Hindlimb muscle (tissue), 1 donor: Measurements from ENCODE around the gene SSTR5. TPM values are rescaled to one million over a fixed set of nuclear protein-coding genes. Genes with fewer than 3 reads are reported as not detected.
A peak's percentile ranks its signal among the peaks of the same experiment; 100 is the strongest.

Source experiments
- DNase-seq: peaks from one replicate; pipeline ENCODE4 v3.0.0-alpha.2; 2013
- polyA plus RNA-seq: library from polyadenylated mRNA; unstranded; fragments of 120-200 nt; gene quantifications from one replicate; pipeline ENCODE4 v1.2.1, GENCODE V29; 2013; ENCODE audit not compliant: insufficient read length

SSTR5 gene
- polyA plus RNA-seq, 1 donor, result not detected

DNA sequence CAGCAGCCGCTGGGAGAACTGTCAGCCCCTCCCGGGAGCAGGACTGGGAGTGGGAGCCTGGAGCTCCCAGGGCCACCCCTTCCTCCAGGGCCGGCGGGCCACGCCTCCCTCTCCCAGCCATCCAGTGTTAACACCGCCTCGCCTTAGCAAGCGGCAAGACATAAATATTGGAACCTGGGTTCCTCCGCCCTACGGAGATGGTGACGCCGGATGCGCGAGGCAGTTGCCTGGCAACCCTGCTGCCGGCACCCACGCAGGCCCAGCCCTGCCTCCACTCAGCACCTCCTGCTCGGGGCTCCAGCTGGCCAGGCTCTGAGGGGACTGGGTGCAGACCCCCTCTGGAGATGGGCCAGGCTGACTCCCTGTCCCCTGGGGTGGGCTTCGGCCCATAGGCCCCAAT lies 52.9 kb downstream of the SSTR5 start:
- DNase-seq, result peak; percentile 28

DNA sequence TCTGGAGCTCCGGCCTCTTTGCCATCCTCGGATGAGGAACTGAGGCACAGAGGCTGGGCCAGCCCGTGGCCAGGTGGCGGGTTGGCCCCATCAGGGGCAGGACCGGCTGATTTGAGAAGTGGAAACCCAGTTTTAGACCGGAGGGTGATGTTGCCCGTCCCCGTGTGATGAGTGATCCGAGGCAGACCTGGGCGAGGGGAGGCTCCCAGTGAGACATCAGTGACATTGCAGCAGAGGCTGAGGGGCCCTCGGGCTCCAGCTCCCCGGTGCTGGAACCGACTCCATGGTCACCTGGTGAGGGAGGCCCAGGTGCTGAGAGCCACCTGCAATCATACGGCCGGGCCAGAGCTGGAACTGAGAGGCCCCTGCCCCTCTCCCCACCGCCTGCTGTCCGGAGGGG lies 53.5 kb downstream of the SSTR5 start:
- no peak for DNase-seq

DNA sequence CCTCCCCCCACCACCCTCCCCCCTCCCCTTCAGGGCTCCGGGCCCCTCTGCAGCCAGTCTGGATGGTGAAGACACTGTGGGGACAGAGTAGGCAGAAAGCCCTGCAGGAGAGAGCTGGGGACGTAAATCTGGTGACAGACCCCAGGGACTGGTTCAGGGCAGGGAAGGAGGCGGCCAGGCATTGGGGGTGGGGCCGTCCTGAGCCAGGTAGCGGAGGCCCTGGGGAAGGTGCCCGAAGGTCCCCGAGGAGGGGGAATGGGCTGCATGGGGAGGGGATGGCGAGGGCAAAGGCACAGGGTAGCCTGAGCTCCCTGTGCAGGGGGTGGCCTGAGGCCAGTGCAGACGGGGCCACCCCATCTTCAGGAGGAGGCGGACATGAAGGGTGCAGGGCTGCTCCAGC lies 54.0 kb downstream of the SSTR5 start:
- no peak for DNase-seq

DNA sequence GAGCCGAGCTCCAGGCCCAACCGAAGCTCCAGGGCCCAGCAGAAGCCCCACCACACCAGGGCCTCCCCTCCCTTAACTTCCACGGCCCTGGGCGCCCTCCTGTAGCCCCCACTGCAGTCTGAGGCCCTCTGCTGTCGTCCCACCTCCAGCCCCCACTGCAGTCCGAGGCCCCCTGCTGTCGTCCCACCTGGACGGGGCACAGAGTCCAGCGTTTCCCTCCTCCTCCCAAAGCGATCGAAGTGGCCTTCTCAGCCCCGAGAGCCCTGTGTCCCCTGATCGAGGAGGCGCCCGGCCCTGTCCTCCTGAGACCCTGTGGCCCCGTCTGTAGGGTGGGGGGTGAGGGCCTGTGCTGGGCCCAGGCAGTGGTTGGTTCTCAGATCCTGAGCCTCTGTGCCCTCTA lies 54.6 kb downstream of the SSTR5 start:
- no peak for DNase-seq

DNA sequence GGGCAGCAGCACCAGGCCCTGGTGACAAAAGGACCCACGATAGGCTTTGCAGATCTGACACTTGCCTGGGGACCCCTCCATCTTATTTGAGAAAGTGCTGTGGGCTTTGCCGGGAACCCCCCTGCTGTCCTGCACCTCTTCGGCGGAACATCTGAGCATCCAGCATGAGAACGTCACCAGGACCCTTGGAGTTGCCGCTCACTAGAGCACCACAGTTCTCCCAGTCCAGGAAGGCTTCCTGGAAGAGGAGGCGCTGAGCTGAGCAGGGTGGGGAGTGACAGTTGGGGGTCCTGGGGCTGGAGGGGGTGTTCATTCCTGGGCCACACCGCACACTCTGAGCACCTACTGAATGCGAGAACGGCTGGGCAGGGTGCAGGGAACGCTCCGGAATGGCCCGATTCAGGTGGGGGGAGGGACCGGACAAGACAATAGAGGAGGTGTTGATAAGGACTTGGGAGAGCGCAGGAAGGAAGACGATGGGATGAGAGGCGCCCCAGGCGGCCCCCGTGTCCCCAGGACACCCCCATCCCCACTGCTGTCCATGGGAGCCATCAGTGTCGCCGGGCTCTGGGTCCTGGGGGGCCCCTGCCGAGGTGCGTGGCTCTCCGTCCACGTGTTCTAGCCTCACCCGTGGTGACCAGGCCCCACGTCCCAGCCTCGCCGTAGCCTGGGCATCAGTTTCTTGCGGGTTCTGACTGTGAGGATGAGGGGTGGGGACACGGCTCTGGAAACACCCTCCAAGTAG lies 55.6 kb downstream of the SSTR5 start:
- DNase-seq, result no peak

DNA sequence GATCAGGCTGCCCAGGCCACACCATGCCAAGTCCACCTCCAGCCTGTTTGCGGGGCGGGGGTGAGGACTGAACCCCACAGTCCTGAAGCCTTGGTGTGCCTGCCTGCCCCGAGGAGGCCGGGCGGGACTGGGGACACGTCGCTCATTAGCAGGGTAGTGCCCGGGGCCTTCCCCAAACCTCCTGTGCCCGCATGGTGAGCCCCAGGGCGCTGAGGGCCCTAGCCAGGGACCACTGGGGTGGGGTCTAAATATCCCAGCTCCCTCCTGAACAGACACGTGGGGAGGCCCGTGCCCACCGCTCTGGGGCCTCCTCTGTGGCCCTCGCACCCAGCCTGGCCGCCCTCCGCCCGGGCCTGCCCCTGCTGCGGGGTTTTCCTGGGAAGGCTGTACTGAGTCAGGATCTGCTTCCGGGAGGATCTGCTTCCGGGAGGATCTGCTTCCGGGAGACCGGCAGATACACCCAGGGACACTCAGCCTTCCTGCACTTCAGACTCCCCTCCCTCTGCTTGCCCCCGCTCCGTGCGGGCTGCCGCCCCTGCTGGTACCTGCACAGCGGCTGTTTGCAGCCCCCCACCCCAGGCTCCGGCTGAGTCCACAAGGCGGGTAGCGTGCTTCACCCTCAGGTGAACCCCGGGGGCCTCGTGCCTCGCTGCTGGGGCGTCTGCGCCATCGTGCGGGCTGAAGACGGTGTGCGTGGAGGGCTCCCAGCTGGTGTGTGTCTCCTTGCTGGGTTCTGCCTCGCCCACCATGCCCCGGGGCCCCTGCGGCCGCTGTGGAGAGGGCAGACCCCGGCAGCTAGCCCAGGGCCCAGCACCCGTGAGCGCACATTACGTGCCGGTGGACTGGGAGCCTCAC lies 56.8 kb downstream of the SSTR5 start:
- no peak for DNase-seq

DNA sequence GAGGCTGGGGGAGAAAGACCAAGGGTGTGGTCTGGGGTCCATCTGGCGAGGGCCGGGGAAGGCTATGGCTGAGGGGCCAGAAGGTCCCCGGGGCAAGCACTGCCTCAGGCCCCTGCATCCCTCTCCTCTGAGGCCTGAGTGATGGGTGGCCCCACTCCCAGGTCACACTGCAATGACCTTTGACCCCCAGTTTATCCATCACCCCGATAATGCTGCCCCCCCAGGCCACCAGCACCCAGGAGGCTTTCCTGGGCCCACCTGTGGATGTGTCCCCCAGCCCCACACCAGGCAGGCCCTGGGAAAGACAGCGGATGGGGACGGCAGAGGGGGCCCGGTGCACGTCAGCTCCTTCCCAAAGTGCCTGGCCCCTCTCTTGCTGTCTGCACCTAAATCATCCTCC lies 57.8 kb downstream of the SSTR5 start:
- no peak for DNase-seq

Other genes with a start within 250 kb of the SSTR5 start
- 13.9 TPM for gene LMF1, start 101.8 kb upstream of the SSTR5 start, polyA plus RNA-seq
- gene SOX8, start 91.0 kb upstream of the SSTR5 start, polyA plus RNA-seq, result 43.7 TPM
- gene C1QTNF8, start 23.5 kb downstream of the SSTR5 start, polyA plus RNA-seq, result not detected
- 69.6 TPM for gene CACNA1H, start 80.4 kb downstream of the SSTR5 start, polyA plus RNA-seq
- 1.5 TPM for gene TPSG1, start 152.5 kb downstream of the SSTR5 start, polyA plus RNA-seq
- 2.7 TPM for gene TPSB2, start 157.4 kb downstream of the SSTR5 start, polyA plus RNA-seq
- 1.0 TPM for gene TPSAB1, start 168.0 kb downstream of the SSTR5 start, polyA plus RNA-seq
- gene TPSD1, start 183.3 kb downstream of the SSTR5 start, polyA plus RNA-seq, result not detected
- gene UBE2I, start 236.9 kb downstream of the SSTR5 start, polyA plus RNA-seq, result 101 TPM